ENCODE measurements around the gene TRABD2B.

DNA sequence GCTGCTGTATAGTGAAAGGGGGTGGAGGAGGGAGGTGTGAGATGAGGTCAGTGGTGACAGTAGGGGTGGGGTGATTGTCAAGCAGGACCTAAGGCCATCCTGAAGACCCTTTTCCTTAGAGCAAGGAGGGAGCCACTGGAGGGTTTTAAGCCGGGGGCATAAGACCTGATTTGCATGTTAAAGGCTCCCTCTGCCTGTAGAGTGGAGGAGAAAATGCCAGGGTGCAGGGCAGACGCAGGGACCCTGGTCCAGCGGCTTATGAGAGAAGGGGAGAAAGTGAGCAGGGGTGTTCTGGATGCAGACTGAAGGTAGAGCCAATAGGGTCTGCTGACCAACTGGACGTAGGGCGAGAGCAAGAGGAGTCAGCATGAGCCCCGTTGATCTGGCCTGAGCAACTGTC, 154.1 kb downstream of the TRABD2B start:
- TF ChIP-seq, protein P1, sequence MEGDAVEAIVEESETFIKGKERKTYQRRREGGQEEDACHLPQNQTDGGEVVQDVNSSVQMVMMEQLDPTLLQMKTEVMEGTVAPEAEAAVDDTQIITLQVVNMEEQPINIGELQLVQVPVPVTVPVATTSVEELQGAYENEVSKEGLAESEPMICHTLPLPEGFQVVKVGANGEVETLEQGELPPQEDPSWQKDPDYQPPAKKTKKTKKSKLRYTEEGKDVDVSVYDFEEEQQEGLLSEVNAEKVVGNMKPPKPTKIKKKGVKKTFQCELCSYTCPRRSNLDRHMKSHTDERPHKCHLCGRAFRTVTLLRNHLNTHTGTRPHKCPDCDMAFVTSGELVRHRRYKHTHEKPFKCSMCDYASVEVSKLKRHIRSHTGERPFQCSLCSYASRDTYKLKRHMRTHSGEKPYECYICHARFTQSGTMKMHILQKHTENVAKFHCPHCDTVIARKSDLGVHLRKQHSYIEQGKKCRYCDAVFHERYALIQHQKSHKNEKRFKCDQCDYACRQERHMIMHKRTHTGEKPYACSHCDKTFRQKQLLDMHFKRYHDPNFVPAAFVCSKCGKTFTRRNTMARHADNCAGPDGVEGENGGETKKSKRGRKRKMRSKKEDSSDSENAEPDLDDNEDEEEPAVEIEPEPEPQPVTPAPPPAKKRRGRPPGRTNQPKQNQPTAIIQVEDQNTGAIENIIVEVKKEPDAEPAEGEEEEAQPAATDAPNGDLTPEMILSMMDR (IDR thresholded peaks at IDR 0.05; ENCODE audit: low read depth, low read length, missing input control), result no peak
- TF ChIP-seq, protein P2, sequence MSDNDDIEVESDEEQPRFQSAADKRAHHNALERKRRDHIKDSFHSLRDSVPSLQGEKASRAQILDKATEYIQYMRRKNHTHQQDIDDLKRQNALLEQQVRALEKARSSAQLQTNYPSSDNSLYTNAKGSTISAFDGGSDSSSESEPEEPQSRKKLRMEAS (IDR thresholded peaks at IDR 0.05), result no peak
